ENCODE results near the gene GNAQ. TPM values are rescaled to one million over a fixed set of nuclear protein-coding genes. Genes with fewer than 3 reads are reported as not detected.

The GNAQ gene
- total RNA-seq, 2 experiments from 2014 or later, result 15.3 to 18.2 TPM

GRCh38 chr9:77982581-77983319 lies 48.9 kb downstream of the GNAQ start:
- ChIA-PET POLR2A (no interaction called here), CTCF (no interaction called here)

GRCh38 chr9:77981907-77982306 lies 49.7 kb downstream of the GNAQ start:
- POLR2A ChIA-PET, result no interaction called here
- CTCF ChIA-PET, result no interaction called here

- POLR2A ChIA-PET, result no interaction called here
- CTCF ChIA-PET, result no interaction called here
Measured at GRCh38 chr9:77981332-77981731, 50.3 kb downstream of the GNAQ start.

GRCh38 chr9:77980622-77981021 lies 51.0 kb downstream of the GNAQ start:
- ChIA-PET POLR2A (no interaction called here), CTCF (no interaction called here)

- ChIA-PET CTCF (interaction anchor here (0.9 to 1.1 kb wide), 2 partner anchors 8 to 58 kb away, joined by 3 read pairs; no protein-coding TSS in a partner anchor), POLR2A (no interaction called here)
Measured at GRCh38 chr9:77978086-77978781, 53.4 kb downstream of the GNAQ start.

GRCh38 chr9:77977210-77977611 lies 54.4 kb downstream of the GNAQ start:
- CTCF ChIA-PET, result interaction anchor here (0.6 to 1.2 kb wide), 4 partner anchors 9 to 54 kb away, joined by 3 to 5 read pairs (median 3); partner anchors contain the start of gene GNAQ
- POLR2A ChIA-PET, result interaction anchor here (0.5 kb wide), 1 partner anchor 55 kb away, joined by 3 read pairs; no protein-coding TSS in a partner anchor

GRCh38 chr9:77975806-77976205 lies 55.8 kb downstream of the GNAQ start:
- ChIA-PET POLR2A (no interaction called here), CTCF (interaction anchor here (0.8 kb wide), 1 partner anchor 70 kb away, joined by 3 read pairs; no protein-coding TSS in a partner anchor)

- ChIA-PET CTCF (no interaction called here), POLR2A (interaction anchor here (0.6 kb wide), 1 partner anchor 286 kb away, joined by 3 read pairs; no protein-coding TSS in a partner anchor)
Measured at GRCh38 chr9:77975036-77975435, 56.6 kb downstream of the GNAQ start.

- ChIA-PET CTCF (no interaction called here), POLR2A (no interaction called here)
Measured at GRCh38 chr9:77974434-77974833, 57.2 kb downstream of the GNAQ start.

- POLR2A ChIA-PET, result no interaction called here
- CTCF ChIA-PET, result no interaction called here
Measured at GRCh38 chr9:77969083-77969482, 62.5 kb downstream of the GNAQ start.

- CTCF ChIA-PET, result no interaction called here
- POLR2A ChIA-PET, result no interaction called here
Measured at GRCh38 chr9:77968506-77968905, 63.1 kb downstream of the GNAQ start.

- POLR2A ChIA-PET, result no interaction called here
- CTCF ChIA-PET, result no interaction called here
Measured at GRCh38 chr9:77966718-77967117, 64.9 kb downstream of the GNAQ start.

GRCh38 chr9:77965445-77966123 lies 66.0 kb downstream of the GNAQ start:
- CTCF ChIA-PET, result no interaction called here
- POLR2A ChIA-PET, result no interaction called here

GRCh38 chr9:77964258-77964657 lies 67.4 kb downstream of the GNAQ start:
- CTCF ChIA-PET, result no interaction called here
- POLR2A ChIA-PET, result no interaction called here

- ChIA-PET CTCF (no interaction called here), POLR2A (no interaction called here)
Measured at GRCh38 chr9:77961541-77961940, 70.1 kb downstream of the GNAQ start.

GRCh38 chr9:77960356-77961153 lies 71.1 kb downstream of the GNAQ start:
- CTCF ChIA-PET, result interaction anchor here (0.8 kb wide), 1 partner anchor 16 kb away, joined by 3 read pairs; no protein-coding TSS in a partner anchor

GRCh38 chr9:77959803-77960202 lies 71.8 kb downstream of the GNAQ start:
- ChIA-PET CTCF (interaction anchor here (0.6 kb wide), 1 partner anchor 556 kb away, joined by 3 read pairs; no protein-coding TSS in a partner anchor), POLR2A (no interaction called here)

More at GRCh38 chr9:77960356-77961153, 71.1 kb downstream of the GNAQ start:
- POLR2A ChIA-PET, result no interaction called here

- CTCF ChIA-PET, result no interaction called here
- POLR2A ChIA-PET, result no interaction called here
Measured at GRCh38 chr9:77957652-77958051, 74.0 kb downstream of the GNAQ start.

- ChIA-PET CTCF (no interaction called here), POLR2A (no interaction called here)
Measured at GRCh38 chr9:77956555-77956954, 75.1 kb downstream of the GNAQ start.

- CTCF ChIA-PET, result no interaction called here
- POLR2A ChIA-PET, result no interaction called here
Measured at GRCh38 chr9:77954666-77955015, 77.0 kb downstream of the GNAQ start.
